Mucosa of rectum (tissue), 2 donors: ENCODE measurements around the gene CDH5.
"Not testable (repeated sequence)": the region's sequence is repeated elsewhere in the genome, so short reads cannot be mapped to it uniquely, and the experiment has no call there.

Source experiments
- H3K27ac ChIP-seq, 2 donors: one replicate each; pipeline ENCODE4 v1.7.0; 2013; ENCODE audit warnings: inconsistent platforms in 2 of 2, low read depth in 2 of 2, low read length in 2 of 2
- H3K27me3 ChIP-seq, 2 donors: one replicate each; pipeline ENCODE4 v1.7.0; 2013; ENCODE audit warnings: low read length in 2 of 2; ENCODE audit not compliant: control insufficient read depth in 2 of 2, insufficient read depth in 2 of 2
- H3K36me3 ChIP-seq, 2 donors: one replicate each; pipeline ENCODE4 v1.7.0; 2013; ENCODE audit warnings: low read length in 2 of 2; ENCODE audit not compliant: control insufficient read depth in 2 of 2, insufficient read depth in 2 of 2
- H3K4me1 ChIP-seq, 2 donors: one replicate each; pipeline ENCODE4 v1.7.0; 2013; ENCODE audit warnings: low read length in 2 of 2, mild to moderate bottlenecking in 1 of 2; ENCODE audit not compliant: control insufficient read depth in 2 of 2, insufficient read depth in 2 of 2
- H3K4me3 ChIP-seq, 2 donors: one replicate each; pipeline ENCODE4 v1.7.0; 2013; ENCODE audit warnings: low read length in 2 of 2
- H3K9ac ChIP-seq, 2 donors: one replicate each; pipeline ENCODE4 v1.7.0; 2013; ENCODE audit warnings: low read length in 2 of 2, low read depth in 1 of 2, mild to moderate bottlenecking in 1 of 2
- H3K9me3 ChIP-seq, 2 donors: one replicate each; pipeline ENCODE4 v1.7.0; 2013; ENCODE audit warnings: low read length in 2 of 2; ENCODE audit not compliant: control insufficient read depth in 2 of 2
- donor health status: healthy.
- donor health status: Normal muscosa, but diverticular disease.

Gene CDH5

DNA sequence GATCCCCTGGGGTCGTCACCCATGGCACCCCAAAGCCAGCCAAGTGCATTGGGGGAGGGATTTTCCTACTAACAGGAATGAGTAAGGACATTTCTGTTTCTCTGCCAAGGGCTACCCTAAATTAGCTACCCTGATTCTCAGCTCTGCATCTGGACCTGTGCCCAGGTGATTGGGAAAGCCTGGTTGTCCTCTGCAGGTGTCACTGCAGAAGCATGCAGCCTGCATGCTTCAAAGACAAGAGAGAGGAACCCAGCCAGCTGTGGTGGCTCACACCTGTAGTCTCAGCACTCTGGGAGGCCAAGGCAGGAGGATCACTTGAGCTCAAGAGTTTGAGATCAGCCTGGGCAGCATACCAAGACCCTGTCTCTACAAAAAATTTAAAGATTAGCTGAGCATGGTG lies 80.2 kb downstream of the CDH5 start:
- Histone ChIP-seq H3K9ac (no peak overlapping the region), H3K36me3 (no peaks in the 10 kb centered on the region), H3K4me3 (no peak overlapping the region), H3K27ac (no peak overlapping the region), H3K4me1 (no peaks in the 10 kb centered on the region), H3K9me3 (no peaks in the 10 kb centered on the region), H3K27me3 (peaks cover under 1 to 4% of the 10 kb centered on the region in 2 donors)

DNA sequence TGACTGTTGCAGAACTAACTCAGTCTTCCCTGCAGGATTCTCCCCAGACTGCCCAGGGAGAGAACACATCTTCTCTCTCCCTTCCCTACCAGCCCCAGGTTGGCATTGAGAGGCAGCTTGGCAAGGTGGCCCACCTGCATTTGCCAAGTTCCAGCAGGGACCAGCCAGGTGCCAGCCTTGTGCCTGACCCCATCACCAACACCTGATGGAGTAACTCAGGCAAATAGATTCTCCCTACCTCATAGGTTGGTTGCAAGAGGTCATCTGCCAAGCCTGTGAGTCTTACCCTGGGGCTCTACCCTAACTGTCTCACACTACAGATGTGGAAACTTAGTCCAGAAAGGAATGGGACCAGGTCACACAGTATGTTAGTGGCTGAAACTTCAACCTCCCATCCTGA lies 81.0 kb downstream of the CDH5 start:
- Histone ChIP-seq H3K9ac (no peak overlapping the region), H3K27me3 (peaks cover 0 to 4% of the 10 kb centered on the region in 2 donors), H3K4me1 (no peaks in the 10 kb centered on the region), H3K36me3 (no peaks in the 10 kb centered on the region), H3K4me3 (no peak overlapping the region), H3K9me3 (no peaks in the 10 kb centered on the region), H3K27ac (no peak overlapping the region)

- H3K9ac ChIP-seq: no peak overlapping the region
- H3K27me3 ChIP-seq: peaks cover 0 to 2% of the 10 kb centered on the region in 2 donors
- H3K4me1 ChIP-seq: no peaks in the 10 kb centered on the region
- no peaks in the 10 kb centered on the region for H3K36me3 ChIP-seq
- no peaks in the 10 kb centered on the region for H3K9me3 ChIP-seq
- H3K27ac ChIP-seq: no peak overlapping the region
- H3K4me3 ChIP-seq: no peak overlapping the region
Measured at GRCh38 chr16:66451548-66451947, 85.1 kb downstream of the CDH5 start.

DNA sequence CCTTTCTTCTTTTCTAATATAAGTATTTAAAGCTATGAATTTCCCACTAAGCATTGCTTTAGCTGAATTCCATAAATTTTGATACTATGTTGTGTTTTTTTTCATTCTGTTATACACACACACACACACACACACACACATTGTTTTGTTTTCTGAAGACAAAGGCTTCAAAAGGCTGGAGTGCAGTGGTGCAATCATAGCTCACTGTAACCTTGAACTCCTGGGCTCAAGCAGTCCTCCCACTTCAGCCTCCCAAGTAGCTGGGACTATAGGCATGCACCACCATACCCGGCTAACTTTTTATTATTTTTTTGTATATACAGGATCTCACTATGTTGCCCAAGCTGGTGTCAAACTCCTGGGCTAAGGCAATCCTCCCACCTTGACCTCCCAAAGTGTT lies 86.7 kb downstream of the CDH5 start:
- not testable (repeated sequence) for H3K36me3 ChIP-seq, H3K4me1 ChIP-seq, H3K27me3 ChIP-seq, H3K9me3 ChIP-seq, H3K9ac ChIP-seq, H3K4me3 ChIP-seq, H3K27ac ChIP-seq
